Stimulated activated CD4-positive, alpha-beta T cell treated with anti-CD3 and anti-CD28 coated beads, Interleukin-4, amount 100 ng/mL, for 48 hours (primary cell): ENCODE measurements around the gene NME3.

Experiments
- DNase-seq, 2 donors: peaks; one replicate each; pipeline ENCODE4 v3.0.0-alpha.2; 2020; ENCODE audit warnings: low read depth in 2 of 2

NME3 gene

DNA sequence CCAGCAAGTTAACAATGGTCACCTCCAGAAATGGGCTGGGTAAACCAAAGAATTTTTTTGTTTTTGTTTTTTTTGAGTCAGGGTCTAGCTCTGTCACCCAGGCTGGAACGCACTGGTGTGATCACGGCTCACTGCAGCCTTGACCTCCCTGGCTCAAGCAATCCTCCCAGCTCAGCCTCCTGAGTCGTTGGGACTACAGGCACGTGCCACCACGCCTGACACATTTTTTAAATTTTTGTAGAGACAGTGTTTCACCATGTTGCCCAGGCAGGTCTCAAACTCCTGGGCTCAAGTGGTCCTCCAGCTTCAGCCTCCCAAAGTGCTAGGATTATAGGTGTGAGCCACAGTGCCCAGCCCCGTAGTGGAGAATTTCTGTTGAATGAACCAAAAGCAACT is 9.3 kb upstream of the NME3 start:
- DNase-seq, result no peak

DNA sequence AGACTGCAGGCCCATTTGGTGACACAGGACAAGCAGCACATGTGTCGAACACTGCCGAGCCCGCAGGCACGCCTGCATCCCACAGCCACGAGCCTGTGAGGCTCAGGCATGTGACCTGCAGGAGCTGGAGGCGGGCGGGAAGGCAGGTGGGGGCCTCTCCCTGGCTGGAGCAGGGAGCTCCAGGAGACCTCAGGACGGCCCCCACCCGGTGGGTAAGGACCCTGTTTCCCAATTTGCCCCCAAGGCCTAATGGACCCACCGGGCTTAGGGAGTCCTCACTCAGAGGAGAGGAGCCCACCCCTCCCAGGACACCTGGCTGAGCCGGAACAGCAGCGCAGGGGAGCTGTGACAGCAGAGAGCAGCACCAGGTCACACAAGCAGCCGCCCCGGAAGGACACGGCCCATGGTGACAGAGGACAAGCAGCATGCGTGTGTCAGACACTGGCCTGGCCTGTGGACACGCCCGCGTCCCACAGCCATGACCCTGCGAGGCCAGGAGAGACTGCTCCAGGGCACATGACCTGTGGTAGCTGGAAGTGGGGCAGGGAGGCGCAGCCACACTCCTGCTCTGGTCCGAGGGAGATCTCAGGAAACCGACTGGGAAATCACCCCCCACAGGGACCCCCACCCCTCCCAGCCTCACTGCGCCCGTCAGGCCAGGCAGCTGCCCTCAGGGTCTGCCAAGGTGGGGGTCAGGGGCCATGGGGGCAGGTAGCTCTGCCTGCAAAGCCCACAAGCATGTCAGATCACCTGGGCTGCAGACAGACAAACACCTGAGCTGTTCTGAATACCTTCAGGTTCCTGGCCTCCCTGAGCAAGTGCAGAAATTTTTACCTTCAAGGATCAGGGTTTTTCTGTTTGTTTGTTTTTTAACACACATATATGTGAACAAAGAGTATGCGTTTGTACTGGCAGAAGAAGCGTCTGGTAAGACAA is 8.7 kb upstream of the NME3 start:
- DNase-seq, result no peak

DNA sequence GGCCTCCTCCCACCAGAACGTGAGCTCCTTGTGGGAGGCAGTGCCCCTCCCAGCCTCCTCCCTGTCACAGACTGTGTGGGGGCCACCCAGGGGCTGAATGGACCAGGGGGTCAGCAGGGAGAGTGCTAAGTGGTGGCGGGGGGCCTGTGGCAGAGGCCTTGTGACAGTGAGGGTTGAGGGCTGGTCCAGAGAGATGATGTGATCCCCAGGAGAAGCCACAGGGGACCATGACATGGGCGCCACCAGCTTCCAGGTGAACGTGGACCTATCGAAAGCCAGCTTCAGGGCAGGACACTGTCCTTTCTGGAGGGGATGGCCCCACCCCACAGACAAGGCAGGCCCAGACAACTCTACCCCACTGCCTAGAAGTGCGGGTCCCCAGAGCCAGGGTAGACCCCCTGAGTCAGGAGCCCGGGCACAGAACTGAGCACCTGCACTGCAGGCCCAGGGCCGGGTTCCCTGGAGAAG is 7.9 kb upstream of the NME3 start:
- DNase-seq, result no peak

DNA sequence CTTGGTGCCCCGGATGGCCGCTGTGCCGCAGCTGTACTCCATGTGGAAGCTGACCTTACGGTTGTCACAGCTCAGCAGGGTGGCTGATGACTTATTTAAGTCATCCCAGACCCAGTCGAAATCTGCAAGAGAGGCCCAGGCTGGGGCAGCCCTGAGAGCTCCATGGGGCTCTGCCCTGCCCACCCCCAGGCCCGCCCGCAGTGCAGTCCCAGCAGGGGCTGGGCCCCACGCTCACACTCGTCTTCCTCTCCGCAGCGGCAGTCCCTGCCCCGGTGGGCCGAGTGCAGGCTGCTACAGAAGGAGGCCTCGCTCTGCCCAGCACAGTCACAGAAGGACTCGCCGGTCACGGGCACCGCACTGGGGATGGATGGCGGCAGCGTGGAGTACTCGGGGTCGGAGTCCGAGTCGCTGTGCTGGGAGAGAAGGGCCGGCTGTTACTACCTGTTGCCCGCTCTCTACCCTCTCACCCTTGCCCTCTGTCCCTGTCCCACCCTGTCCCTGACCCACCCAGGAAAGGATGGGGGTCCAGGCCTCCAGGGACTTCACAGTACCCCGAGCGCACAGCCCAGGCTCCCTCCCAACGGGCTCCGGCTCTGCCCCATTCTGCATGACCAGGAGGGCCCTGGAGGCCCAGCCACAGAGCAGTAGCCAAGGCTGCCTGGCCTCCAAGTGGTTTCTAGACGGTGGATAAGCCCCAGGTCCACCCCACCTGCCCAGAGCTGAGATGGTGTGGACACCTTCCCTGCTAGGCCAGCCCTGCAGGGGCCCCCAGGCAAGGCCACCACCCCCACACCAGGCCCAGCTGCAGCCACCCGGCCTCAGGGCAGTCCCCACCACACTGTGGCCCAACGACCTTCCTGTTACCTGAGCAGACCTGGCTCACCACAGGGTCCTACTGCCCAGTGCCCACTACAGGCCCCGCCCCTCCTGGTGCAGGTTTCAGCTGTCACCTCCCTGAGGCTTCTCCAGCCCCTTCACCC is 7.1 kb upstream of the NME3 start:
- no peak for DNase-seq

DNA sequence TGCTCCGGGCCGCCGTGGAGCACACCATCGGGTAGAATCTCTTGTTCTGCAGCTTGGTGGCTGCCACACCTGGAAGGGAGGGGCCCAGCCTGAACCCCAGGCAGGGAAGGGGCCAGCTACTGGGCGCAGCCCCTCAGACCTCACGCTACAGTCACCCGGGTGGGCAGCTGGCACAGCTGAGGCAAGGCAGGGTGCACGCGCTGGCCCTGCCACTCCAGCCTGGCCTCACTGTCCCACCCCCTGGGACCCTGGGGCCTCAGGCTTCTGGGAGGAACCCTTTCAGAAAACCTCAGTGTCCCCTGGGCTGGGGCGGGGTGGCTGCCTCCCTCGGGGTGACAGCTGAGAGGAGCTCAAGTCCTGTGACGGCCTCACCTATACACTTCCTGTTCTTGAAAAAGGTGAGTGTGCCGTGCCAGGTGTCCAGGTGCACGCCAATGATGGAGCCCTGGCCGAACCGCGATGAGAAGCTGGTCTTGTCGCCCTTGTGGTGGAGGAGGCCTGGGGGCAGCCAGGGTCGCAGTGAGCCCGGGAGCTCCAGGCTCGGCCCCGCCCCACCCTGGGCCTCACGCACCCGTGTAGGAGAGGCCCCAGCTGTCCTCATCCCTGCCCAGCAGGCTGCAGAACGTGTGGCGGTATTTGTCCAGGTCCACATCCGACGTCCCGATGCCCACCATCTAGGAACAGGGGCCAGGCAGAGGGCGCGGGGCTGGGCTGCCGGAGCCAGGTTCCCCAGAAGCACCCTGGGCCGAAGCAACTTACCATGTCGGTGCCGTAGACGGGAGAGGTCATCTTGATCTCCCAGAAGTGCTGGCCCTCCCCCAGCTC is 6.2 kb upstream of the NME3 start:
- DNase-seq, result no peak

DNA sequence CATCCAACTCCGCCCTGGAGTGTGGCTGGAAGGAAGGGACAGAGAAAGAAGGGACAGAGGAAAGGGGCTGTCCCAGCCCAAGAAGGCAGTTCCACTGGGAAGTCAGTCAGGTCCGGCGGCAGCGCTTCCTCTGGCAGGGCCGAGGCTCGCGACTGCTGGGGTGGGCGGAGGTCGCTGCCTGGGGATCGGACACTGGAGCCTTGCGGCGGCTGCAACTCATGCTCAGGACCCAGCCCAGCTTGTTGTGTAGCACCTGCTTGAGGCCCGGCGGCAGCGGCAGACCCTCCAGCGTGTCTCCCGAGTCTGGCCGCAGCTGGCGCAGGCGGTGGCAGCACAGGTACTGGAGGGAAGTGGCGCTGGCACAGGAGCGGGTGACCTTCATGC is 5.6 kb upstream of the NME3 start:
- DNase-seq, result no peak

DNA sequence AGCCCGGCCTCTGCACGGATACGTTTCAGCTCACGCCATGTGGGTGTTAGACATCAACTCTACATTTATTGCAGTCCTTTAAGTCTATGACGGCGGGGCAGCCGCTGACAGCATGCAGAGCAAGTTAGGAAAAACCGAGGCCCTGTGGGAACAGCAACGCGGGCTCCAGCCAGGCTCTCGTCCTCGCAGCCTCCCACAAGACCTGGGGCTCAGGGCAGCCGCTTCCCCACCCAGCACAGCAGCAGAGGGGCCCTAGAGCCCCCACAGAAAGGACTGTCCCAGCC is 5.3 kb upstream of the NME3 start:
- DNase-seq, result no peak

DNA sequence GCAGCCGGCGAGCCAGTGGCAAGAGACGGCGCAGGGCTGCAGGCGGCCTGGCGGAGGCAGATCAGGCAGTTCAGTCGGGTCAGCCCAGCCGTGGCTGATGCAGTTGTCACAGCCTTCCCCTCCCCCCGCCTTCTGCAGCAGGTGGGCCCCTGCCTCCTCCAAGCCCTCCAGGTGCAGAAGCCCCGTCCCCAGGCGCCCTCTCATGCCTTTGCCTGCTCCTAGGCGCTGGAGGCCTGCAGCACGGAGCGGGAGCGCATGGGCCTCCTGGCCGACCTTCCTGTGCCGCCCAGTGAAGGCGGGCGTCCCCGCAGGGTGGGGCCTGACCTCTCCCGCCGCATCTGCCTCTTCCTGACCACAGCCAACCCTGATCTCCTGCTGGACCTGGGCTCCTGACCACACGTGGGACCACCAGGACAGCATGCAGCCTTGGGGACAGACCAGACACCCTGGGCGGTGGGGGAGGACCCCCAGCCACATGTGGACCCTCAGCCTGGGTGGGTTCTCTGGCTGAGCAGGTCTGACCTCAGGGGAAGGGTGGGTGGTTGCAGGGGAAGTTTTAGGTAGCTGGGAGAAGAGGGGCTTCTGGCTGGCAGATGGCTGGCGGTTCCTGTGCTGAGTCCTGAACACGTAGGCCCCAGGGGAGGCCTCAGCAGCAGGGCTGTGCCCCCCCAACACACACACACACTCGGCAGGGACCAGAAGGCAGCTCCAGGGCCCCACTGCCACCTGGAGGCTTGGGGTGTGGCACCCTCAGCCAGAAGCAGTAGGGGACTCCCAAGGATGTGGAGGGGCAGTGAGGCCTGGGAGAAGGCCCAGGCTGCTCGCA is 4.7 kb upstream of the NME3 start:
- no peak for DNase-seq

DNA sequence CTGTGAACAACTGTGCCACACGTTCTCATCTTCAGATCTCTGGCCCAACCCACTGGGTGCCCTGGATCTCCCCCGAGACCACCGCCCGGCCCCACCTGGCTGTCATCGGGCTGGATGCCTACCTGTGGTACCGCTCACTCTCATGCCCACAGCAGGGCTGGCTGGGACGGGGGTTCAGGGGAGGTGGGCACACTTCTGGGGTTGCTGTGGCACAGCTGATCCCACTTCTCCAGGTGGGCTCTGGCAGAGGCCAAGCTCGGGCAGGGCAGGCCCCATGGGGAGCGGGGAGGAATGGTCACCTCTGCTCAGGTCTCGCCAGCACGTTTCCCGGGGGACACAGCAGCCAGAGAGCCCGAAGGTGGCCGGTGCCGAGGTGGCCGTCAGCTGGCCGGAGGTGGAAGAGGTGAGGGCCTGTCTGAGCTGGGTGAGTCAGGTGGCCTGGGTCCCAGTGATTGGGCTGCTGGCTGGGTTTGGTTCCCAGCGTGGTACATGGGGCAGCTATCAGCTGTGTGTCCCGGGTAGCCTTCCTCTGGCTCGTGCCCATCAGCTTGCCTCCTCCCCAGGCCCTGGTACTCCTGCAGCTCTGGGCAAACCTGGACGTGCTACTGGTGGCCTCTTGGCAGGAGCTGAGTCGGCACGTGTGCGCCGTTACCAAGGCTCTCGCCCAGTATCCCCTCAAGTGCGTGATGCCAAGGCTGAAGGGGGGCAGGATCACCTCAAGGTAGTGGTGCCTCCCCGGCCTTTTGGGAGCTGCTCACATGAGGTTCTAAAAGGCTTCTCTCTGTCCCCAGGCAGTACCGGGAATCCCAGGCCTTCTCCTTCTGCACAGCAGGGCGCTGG is 3.9 kb upstream of the NME3 start:
- no peak for DNase-seq

DNA sequence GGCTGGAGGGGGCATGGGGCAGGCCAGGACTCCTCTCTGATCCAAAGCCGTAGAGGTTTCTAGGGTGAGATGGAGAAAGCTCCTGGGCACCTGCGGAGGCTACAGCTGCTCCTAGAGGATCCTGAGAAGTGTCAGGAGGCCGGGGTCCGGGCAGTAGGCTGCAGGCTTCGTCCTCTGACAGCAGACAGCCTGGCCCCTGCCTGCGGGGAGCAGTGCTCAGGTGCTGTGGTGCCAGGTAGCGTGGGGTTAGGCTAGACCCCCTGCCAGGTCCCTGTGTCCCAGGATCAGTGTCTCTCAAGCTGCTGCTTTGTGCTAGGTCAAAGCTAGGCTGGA is 3.1 kb upstream of the NME3 start:
- DNase-seq, result no peak

DNA sequence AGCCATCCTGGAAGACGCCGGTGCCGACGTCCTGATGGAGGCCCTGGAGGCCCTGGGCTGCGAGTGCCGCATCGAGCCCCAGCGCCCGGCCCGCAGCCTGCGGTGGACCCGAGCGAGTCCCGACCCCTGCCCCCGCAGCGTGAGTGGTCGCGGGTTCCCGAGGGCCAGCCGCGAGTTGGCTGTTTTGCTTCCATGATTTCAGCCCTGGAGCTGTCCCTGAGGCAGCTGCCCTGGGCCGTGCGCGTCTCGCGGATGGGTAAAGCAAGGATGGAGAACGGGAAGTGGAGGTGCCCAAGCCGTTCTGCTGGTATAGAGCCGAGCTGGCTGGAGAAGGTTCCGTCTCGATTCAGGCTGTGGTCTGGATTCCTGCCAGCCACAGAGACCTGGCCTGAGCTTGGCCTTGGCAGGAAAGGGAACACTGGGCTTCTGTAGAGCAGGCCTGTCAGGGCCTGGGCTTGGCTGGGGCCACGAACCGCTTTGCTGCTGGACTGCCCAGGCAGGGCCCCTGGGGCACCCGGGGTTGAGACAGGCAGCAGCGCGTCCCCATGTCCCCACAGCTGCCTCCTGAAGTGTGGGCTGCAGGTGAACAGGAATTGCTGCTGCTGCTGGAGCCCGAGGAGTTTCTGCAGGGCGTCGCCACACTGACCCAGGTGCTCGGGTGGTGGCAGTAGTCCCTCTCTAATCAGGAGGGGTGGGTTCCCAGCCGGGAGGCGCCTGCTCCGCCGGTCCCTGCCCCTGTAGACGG is 2.5 kb upstream of the NME3 start:
- no peak for DNase-seq

DNA sequence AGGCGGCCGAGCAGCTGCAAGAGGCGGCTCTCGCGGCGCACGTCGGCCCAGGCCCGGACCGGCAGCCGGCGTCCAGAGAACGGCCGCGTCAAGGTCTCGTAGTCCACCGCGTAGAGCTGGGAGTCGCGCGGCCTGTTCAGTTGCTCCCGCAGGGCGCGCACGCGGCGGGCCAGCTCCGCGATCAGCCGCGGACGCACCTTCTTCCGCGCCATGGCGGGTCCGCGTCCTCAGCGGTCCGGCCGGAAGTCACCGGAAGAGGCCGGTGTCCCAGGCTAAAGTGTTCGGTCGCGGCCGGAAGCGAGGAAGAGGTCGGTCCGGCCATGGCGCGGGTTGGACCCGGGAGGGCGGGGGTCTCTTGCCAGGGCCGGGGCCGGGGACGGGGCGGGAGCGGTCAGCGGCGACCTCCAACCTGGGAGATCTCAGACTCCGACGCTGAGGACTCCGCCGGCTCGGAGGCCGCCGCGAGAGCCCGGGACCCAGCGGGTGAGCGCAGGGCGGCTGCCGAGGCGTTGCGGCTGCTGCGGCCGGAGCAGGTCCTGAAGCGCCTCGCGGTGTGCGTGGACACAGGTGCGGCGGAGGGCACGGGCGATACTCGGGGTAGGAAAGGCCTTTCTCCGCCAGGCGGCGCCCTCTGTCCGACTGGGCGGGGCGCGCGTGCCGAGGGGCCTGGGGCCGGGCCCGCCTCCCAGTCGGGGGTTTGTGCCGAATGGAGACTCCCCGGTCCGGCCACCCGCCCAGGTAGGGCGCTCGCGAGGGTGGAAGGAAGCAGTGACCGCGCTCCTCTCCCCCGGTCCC is 1.8 kb upstream of the NME3 start, which contains the start of gene MRPS34:
TSS of gene MRPS34 (minus strand) at position 227 of the 795 bp plus-strand sequence. CDS start at position 212, 15 bp downstream.
- peak; percentile 78 to 79 for DNase-seq

DNA sequence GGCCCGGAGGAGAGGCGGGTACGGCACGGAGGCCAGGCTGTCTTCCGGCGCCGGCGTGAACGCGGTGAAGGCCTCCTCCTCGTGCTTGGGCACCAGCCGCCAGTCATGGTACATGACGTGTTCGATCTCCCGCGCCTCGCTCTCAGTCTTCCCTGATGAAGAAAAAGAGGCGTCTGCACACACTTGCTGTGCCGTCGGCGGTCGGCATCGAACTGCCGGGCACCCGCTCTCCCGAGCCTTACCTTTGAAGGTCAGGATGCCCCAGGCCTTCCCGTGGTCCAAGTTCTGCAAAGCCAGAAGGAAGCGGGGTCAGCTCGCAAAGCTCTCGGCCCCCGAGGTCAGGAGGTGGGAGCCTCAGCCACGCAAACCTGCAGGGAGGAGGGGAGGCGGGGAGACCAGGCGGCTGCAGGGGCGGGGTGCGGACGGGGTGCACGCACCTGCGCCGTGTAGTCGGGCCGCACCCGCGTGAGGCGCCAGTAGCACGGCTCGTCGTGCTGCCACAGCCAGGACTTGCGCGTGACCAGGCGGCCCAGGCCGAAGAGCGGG is 1.1 kb upstream of the NME3 start, which contains the start of gene EME2:
TSS of gene EME2 (plus strand) at position 449 of the 546 bp plus-strand sequence. CDS start 418 bp downstream, outside the sequence.
- peak; percentile 44 to 47 for DNase-seq

DNA sequence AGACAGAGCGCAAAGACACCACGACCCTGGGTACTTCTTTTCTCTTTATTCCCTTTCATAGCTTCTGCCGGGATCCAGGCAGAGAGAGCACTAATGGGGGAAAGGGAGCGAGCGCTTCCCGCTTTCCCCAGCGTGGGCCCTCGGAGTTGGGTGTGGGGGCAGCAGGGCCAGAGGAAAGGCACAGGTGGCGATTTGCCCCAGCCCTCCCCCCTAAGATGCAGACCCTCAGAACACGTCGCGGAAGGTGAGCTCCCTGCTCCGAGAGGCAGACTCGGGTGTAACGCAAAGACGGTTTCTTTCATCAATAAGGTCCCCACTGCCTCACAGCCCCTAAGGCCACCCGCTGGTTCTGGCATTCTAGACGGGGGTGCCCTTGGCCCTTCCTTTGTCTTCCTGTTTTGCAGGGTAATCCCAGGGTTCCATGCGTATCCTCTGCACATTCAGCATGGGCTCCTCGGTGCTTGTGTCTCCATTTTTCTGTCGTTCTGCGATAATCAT is 570 bp upstream of the NME3 start:
- DNase-seq, result no peak

DNA sequence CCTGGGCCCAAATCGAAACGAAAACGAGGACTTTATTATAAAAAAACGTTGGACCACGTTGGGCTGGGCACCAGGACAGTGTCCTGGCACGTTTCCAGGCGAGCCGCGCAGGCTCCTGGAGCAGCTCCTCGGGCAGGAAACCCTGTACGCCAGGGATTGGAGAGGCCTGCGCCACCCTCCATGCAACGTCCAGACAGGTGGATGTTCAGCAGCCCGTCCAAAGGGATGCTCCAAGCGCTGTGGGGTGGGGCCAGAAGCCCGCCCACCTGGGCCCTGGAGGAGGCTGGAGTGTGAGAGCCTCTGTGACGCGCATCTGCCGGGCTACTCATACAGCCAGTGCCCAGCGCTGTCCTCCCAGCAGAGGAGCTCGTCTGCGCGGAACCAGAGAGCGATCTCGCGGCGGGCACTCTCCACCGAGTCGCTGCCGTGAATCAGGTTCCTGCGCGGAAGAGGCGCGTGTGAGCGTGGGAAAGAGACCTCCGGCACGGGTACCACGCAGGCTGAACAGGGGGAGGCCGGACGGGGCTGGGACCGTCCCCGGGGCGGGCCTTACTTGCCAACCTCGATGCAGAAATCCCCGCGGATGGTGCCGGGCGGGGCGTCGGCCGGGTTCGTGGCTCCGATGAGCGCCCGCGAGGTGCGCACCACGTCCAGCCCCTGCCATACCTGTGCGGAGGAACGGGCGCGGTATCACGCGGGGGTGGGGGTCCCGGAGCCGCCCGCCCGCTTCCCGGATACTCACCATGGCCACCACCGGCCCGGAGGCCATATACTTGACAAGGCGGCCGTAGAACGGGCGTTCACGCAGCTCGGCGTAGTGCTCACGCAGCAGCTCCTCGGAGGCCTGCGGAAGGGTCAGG is 785 bp downstream of the NME3 start:
- DNase-seq, result peak; percentile 38

DNA sequence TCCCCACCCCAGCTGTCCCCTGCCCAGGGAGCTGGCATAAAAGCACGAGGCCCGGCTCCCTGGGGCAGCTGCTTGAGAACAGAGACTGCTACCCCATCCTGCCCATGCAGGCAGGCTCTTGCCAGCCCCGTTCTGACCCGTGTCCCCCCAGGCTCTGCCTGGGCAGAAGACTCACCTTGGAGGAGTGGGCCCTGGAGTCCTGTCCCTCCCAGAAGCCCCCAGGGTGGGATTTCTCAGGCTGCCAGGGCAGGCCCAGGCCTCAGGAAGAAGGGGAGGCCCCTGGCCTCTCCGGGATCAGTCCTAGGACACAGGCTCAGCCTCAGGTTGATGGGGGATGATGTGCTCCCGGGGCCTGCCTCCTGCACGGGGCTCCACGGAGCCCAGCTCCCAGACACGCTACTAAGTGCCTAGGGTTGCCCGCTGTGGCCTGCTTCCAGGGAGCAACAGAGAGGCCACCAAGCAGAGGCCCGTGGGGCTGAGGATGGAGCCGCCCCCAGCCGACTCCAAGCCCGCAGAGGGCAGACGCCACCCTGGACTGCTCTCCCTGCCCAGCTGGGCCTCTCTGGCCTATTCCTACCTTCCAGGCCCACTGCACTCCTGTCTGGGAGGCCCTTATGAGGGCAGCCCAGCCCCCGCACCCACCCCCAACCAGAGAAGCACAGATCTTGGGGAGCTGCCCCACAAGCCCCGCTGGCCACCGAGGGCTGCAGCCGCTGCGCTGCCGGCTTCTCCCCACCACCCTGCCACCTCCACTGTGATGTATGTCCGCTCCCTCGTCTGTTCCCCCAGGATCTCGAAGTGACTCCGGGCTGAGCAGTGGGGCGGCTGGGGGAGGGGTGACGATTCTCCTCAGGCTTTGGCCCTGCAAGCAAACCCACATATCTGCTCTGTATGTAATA is 1.7 kb downstream of the NME3 start:
- no peak for DNase-seq
